ENCODE results near the gene MAP3K21.

MAP3K21 gene

GRCh38 chr1:233390842-233391737 is 63.6 kb downstream of the MAP3K21 start:
- no peak for DNase-seq

- no peak for DNase-seq
Observed at GRCh38 chr1:233393084-233393840, 65.7 kb downstream of the MAP3K21 start.

GRCh38 chr1:233393926-233394680 is 66.6 kb downstream of the MAP3K21 start:
- DNase-seq: no peak

GRCh38 chr1:233394860-233395717 is 67.6 kb downstream of the MAP3K21 start:
- peak; percentile 19 for DNase-seq

DNA sequence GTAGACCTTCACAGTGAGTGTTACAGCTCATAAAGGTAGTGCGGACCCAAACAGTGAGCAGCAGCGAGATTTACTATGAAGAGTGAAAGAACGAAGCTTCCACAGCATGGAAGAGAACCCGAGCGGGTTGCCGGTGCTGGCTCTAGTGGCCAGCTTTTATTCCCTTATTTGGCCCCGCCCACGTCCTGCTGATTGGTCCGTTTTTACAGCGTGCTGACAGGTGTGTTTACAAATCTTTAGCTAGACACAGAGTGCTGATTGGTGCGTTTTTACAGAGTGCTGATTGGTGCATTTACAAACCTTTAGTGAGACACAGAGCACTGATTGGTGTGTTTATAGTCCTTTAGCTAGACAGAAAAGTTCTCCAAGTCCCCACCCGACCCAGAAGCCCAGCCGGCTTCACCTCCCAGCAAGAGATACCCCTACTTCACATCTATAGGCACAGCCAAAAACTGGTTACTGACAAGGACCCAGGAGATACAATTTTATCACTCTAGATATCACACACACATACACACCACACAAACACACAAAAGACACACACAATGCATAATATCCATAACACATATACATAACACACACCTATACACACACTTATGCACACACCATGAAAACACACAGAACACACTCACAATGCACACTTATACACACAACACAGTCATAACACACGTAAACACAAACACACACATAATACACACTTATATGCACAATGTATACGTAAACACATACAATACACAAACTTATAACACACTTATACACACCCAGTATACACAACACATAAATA is 68.5 kb downstream of the MAP3K21 start:
- DNase-seq: no peak

DNA sequence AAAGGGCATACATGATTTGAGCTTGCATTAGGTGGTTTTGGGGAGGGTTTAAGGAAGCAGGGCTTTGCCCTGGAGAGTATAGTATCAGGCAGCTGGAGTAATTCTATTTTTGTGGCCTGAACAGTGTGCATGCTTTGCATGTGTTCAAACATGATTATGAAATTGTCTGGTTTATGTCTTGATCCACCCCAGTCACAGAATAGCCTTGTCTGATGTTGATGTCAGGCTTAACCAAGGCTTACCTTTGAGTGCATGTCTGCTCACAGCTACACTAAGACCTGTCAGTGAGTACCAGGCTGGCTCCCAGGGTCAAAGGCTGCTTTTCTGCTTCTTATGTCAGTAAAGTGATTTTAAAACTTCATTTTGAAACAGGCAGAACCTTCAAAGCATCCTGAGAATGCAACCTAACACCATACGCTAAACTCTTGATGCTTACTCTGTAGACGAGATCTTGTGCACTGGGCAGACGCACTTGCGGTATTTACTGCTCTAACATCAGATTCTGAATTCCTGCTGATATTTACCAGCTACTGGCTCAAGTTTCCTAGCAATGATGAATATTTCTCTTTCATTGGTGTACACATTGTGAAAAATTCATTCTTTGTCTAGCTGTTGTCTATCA is 78.9 kb downstream of the MAP3K21 start:
- no peak for DNase-seq

DNA sequence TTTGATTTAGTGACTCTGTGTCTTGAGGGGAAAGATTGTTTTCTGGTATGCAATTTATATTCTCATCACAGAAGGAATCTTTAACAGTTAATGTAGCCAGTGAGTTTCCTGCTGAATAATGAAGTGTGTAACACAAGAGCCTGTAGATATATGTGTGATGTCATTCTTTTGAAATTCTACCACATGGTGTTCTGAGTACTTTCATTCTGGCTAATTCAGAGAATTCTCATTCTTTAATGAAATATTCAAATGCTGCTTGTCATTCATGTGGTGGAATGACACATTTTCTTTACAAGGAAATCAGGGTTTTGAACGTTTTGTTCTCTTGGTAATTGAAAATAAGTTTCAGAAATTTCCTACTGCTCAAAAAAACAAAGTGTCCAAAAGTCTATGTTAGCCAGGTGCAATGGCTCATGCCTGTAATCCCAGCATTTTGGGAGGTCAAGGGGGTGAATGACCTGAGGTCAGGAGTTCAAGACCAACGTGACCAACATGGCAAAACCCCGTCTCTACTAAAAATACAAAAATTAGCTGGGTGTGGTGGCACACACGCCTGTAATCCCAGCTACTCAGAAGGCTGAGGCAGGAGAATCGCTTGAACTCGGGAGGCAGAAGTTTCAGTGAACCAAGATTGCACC is 79.6 kb downstream of the MAP3K21 start:
- DNase-seq: no peak

DNA sequence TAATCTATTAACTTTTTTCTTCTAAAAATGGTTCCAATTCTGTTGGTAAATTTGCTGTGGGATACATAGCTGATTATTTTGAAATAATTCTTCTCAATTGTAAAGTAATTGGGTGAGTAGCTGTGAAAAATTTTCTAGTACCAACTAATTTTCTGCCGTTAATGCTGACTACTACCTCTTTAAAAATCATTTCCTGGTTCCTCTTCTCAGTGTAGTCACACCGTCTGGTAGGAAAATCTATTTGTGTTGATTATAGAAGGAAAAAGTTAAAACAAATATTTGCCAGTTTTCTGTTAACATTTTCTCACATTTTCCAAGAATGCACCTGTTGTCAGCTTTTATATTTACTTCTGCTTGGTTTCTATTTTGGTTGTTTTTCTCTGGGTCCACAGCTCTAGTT is 82.0 kb downstream of the MAP3K21 start:
- no peak for DNase-seq

GRCh38 chr1:233410906-233411305 is 83.4 kb downstream of the MAP3K21 start:
- DNase-seq: no peak

DNA sequence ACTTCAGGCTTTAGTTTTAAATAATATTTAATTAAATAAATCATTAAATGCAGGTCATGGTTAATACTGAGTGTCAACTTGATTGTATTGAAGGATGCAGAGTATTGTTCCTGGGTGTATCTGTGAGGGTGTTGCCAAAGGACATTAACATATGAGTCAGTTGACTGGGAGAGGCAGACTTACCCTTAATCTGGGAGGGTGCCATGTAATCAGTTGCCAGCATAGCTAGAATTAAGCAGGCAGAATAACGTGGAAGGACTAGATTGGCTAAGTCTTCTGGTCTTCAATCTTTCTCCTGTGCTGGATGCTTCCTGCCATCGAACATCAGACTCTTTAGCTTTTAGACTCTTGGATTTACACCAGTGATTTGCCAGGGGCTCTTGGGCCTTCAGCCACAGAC is 85.3 kb downstream of the MAP3K21 start:
- DNase-seq: no peak

- DNase-seq: no peak
Observed at GRCh38 chr1:233421293-233421692, 93.8 kb downstream of the MAP3K21 start.

- DNase-seq: no peak
Observed at GRCh38 chr1:233424779-233425178, 97.3 kb downstream of the MAP3K21 start.

DNA sequence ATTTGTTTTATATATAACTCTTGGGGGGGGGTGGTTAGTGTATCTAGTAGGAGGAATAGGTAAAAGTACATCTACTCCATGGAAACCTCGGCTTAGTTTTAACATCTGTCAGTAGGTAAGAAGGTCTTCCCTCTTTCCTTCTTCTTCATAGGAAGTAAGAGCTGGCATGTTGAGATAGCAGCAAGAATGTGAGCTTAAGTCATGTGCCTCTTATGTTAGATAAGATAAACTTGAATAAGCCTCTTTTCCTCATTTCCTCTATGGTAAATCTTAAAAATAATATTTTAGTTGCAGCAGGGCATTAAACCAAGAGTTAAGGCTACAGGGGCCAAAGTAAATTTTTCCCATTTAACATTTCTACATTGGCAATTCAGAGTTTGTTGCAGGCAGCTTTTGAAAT is 100.4 kb downstream of the MAP3K21 start:
- DNase-seq: no peak

- no peak for DNase-seq
Observed at GRCh38 chr1:233431753-233432403, 104.4 kb downstream of the MAP3K21 start.

- no peak for DNase-seq
Observed at GRCh38 chr1:233432916-233433315, 105.4 kb downstream of the MAP3K21 start.

- no peak for DNase-seq
Observed at GRCh38 chr1:233433436-233434210, 106.1 kb downstream of the MAP3K21 start.
